Activated naive CD4-positive, alpha-beta T cell treated with anti-CD3 and anti-CD28 coated beads for 36 hours (primary cell): ENCODE results near the gene SLC24A4. TPM values are rescaled to one million over a fixed set of nuclear protein-coding genes. Genes with fewer than 3 reads are reported as not detected.

Experiments used
- CTCF ChIA-PET: fragments of 350-600 bp; sonication (Branson Sonifier 250); formaldehyde crosslinking; loops from one replicate; lab custom pipeline; 2021; ENCODE audit warnings: antibody characterized with exemption; lab: Charles Lee
- DNase-seq: peaks from one replicate; pipeline ENCODE4 v3.0.0-alpha.2; 2020
- H3K27ac Mint-ChIP-seq: one replicate; pipeline ENCODE4 v1.8.0; 2021; ENCODE audit warnings: mild to moderate bottlenecking, mixed read lengths
- H3K27me3 Mint-ChIP-seq: one replicate; pipeline ENCODE4 v1.8.0; 2021; ENCODE audit warnings: low read depth, mixed read lengths
- H3K36me3 Mint-ChIP-seq: one replicate; pipeline ENCODE4 v1.8.0; 2021; ENCODE audit warnings: low read depth, mixed read lengths
- H3K4me1 Mint-ChIP-seq: one replicate; pipeline ENCODE4 v1.8.0; 2021; ENCODE audit warnings: low read depth, mixed read lengths
- H3K4me3 Mint-ChIP-seq: one replicate; pipeline ENCODE4 v1.8.0; 2021; ENCODE audit warnings: mild to moderate bottlenecking, moderate library complexity, mixed read lengths
- H3K9me3 Mint-ChIP-seq: one replicate; pipeline ENCODE4 v1.8.0; 2021; ENCODE audit warnings: mixed read lengths
- intact Hi-C: fragments of 100-400 bp; cut with micrococcal nuclease; formaldehyde crosslinking; loops from one replicate; pipeline ENCODE4 v1.15.1; 2023
- total RNA-seq, 2 experiments: library from RNA; stranded (reverse); gene quantifications; one replicate each; pipeline ENCODE4 v1.2.3, GENCODE V29; 2021

The SLC24A4 gene
- total RNA-seq, 2 experiments from 2014 or later, result not detected

DNA sequence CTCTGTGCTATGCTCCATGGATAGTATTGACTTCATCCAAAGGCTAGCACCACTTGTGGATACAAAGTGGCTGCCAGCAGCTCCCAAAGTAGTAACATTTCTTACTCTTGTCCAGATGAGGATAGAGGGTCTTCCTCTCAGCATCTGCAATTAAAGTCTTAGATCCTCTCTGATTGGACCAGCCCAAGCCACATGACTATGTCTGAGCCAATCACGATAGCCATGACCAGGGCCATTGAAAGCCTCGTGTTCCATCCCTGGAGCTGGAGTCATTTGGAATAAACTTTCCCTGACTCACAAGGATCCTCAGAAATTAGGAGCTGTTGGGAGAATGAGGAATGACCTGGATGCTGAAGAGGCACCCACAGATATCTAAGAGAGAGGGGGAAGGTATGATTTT is 28.5 kb upstream of the SLC24A4 start:
- Mint-ChIP-seq H3K27me3 (no peaks in the 10 kb centered on the region), H3K4me1 (no peaks in the 10 kb centered on the region), H3K4me3 (no peak overlapping the region), H3K36me3 (no peaks in the 10 kb centered on the region), H3K27ac (no peak overlapping the region), H3K9me3 (no peaks in the 10 kb centered on the region)
- intact Hi-C loops, result no loop called here
- no peak for DNase-seq
- CTCF ChIA-PET, result no interaction called here

DNA sequence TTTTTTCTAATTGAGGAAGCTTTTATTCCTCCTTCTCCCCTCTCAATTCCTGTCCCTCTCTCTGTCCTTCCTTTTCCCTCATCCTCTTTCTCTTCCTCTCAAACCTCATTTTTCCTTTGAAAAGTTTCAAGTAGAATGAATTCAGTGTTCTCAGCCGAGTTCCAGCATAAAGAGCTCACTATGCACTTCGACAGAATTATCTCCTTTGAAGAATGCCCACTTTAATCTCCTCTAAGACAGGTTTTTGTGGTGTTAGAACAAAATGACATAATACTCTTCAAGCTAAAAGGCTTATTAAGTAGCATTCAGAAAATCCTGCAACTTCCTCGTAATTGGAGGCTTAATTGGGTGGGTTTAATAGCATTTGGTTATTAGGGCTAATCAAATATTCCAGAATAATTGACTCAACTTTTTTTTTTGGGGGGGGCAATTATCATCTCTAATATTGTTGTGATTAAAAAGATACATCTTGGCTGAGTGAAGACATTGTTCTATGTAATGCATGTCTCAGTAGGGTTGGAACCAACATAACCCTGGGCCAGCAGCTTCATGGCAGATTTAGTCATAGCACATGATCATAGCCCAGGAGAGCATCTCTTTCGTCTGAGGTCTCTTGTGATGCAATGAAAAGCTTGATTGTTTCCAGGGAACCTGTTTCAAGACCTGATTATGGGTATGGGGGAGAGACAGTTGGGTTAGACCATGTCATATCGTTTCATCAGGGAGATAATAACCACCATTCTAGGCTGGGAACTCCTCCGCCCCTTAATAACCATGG is 25.0 kb upstream of the SLC24A4 start:
- CTCF ChIA-PET, result interaction anchor here (2.3 kb wide), 1 partner anchor 54 kb away, joined by 6 read pairs; no protein-coding TSS in a partner anchor
- H3K4me3 Mint-ChIP-seq, result no peak overlapping the region
- no peaks in the 10 kb centered on the region for H3K4me1 Mint-ChIP-seq
- H3K36me3 Mint-ChIP-seq, result no peaks in the 10 kb centered on the region
- no peaks in the 10 kb centered on the region for H3K9me3 Mint-ChIP-seq
- H3K27me3 Mint-ChIP-seq, result peaks cover 5% of the 10 kb centered on the region
- H3K27ac Mint-ChIP-seq, result no peak overlapping the region
- intact Hi-C loops, result no loop called here
- no peak for DNase-seq

DNA sequence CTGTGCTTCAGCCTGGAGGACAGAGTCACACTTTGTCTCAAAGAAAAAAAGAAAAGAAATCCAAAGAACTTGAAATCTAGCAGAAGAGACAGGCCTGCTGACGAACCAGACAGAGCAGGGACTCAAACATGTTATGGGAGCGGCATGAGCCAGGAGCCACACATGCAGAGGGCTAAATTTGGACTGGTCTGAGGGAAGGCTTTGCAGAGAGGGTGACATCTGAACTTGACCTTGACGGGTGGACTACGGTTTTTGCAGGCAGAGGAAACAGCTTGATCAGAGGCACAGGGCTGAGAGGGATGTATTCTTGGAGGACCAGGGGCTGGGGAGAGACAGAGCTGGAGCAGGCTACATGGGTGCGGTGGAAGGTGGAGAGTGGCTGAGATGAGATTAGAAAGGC is 20.5 kb upstream of the SLC24A4 start:
- Mint-ChIP-seq H3K4me3 (no peak overlapping the region), H3K4me1 (no peaks in the 10 kb centered on the region), H3K9me3 (no peaks in the 10 kb centered on the region), H3K27me3 (peaks cover 5% of the 10 kb centered on the region), H3K27ac (no peak overlapping the region), H3K36me3 (no peaks in the 10 kb centered on the region)
- intact Hi-C loops, result no loop called here
- DNase-seq, result no peak
- CTCF ChIA-PET, result no interaction called here

DNA sequence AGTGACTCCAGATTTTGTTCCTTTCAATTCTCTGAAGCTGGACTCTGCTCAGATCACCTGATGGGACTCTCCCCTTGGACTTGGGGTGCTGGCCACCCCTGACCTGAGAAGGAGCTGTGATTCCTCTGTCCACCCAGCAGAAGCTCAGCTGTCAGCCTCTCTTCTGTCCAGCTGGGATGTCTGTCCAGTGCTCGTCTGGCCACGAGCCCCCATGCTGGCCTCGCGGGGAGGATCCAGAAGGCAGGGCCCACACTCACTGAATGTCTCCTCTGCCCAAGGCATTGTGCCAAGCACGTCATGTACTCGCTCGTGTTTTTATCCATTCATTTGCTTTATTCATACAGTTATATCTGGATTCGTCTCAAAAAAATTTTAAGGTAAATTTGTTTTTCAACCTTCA is 14.2 kb upstream of the SLC24A4 start:
- DNase-seq, result no peak
- Mint-ChIP-seq H3K9me3 (no peaks in the 10 kb centered on the region), H3K36me3 (no peaks in the 10 kb centered on the region), H3K27me3 (no peaks in the 10 kb centered on the region), H3K4me3 (no peak overlapping the region), H3K4me1 (peaks cover 2% of the 10 kb centered on the region), H3K27ac (no peak overlapping the region)
- intact Hi-C loops, result no loop called here
- CTCF ChIA-PET, result no interaction called here

DNA sequence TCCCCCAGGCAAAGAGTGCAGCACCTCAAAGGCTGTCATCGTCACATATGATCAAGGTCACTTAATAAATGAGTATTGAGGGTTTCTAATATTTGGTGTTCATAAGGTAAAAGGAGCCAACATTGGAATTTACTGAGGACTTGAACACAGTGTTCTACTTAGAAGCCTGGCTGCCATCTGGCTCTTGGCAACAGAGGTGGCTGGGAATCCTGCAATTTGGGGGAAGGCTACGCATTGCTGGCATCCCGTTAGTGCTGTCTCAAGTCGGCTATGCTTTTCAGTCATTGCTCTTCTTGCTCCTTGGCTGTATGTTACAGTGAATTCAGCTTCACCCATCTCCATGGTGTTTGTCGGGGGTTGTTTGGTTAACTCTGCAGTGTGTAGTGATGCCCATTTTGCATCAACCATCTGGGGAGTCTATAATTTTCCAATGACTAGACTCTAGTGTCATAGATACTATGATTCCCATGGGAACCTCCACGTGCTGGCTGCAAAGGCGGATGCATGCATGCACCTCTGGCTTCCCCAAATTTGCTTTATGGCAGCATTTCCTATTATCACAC is 12.9 kb upstream of the SLC24A4 start:
- Mint-ChIP-seq H3K27ac (no peak overlapping the region), H3K27me3 (no peaks in the 10 kb centered on the region), H3K9me3 (no peaks in the 10 kb centered on the region), H3K36me3 (no peaks in the 10 kb centered on the region), H3K4me3 (no peak overlapping the region), H3K4me1 (peaks cover 2% of the 10 kb centered on the region)
- no peak for DNase-seq
- intact Hi-C loops, result no loop called here
- CTCF ChIA-PET, result no interaction called here

DNA sequence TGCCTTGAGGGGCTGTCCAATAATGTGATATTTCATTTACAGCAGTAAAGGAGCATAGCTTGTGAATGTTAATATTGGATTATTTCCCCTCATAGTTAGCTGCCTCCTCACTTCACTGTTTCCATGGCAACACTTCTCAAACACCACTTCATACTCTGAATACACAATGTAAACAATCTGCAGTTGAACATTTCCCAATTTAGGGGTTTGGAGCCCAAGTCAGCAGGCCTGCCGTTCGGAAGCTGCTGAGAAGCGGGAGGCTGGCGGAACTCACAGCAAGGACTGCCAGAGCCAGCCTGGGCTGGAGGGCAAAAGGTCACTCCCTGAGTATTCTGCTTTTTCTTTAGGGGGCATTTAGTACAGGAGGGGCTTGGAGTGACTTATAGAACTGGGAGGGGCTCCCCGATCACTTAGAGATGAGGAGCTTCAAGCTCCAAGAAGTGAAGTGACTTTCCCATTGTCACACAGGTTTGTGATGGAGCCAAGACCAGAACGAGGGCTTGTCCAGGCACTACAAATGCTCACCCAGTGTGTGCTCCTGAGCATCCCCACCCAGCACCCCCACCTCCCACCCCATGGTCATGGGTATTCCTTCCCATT is 12.1 kb upstream of the SLC24A4 start:
- no peak overlapping the region for H3K27ac Mint-ChIP-seq
- no peak for DNase-seq
- CTCF ChIA-PET, result interaction anchor here (0.7 kb wide), 1 partner anchor 1597 kb away, joined by 3 read pairs; no protein-coding TSS in a partner anchor
- H3K4me1 Mint-ChIP-seq, result peaks cover 2% of the 10 kb centered on the region
- H3K36me3 Mint-ChIP-seq, result no peaks in the 10 kb centered on the region
- no peaks in the 10 kb centered on the region for H3K9me3 Mint-ChIP-seq
- H3K4me3 Mint-ChIP-seq, result no peak overlapping the region
- intact Hi-C loops, result no loop called here
- H3K27me3 Mint-ChIP-seq, result no peaks in the 10 kb centered on the region

DNA sequence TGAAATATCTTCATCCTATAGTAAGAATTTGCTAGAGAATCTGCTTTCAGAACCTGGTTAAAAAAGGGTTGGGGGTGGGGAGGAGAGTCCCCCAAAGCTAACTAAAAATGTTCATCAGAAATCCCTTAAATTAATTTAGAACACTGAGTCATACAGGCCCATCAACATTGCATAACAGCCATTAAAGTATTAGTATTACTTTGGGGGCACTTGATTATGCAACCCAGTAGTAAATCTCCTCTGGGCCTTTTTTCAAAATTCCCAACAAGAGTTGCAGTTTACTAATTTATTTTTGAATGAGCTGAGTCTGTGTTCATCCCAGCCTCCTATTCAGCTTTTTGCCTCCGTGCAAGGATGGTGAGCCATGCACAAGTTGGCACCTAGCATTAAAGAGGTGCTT is 8.8 kb upstream of the SLC24A4 start:
- H3K27me3 Mint-ChIP-seq, result peaks cover 7% of the 10 kb centered on the region
- intact Hi-C loops, result no loop called here
- no peak overlapping the region for H3K4me3 Mint-ChIP-seq
- DNase-seq, result no peak
- no peaks in the 10 kb centered on the region for H3K4me1 Mint-ChIP-seq
- CTCF ChIA-PET, result no interaction called here
- no peak overlapping the region for H3K27ac Mint-ChIP-seq
- peaks cover 7% of the 10 kb centered on the region for H3K9me3 Mint-ChIP-seq
- no peaks in the 10 kb centered on the region for H3K36me3 Mint-ChIP-seq

DNA sequence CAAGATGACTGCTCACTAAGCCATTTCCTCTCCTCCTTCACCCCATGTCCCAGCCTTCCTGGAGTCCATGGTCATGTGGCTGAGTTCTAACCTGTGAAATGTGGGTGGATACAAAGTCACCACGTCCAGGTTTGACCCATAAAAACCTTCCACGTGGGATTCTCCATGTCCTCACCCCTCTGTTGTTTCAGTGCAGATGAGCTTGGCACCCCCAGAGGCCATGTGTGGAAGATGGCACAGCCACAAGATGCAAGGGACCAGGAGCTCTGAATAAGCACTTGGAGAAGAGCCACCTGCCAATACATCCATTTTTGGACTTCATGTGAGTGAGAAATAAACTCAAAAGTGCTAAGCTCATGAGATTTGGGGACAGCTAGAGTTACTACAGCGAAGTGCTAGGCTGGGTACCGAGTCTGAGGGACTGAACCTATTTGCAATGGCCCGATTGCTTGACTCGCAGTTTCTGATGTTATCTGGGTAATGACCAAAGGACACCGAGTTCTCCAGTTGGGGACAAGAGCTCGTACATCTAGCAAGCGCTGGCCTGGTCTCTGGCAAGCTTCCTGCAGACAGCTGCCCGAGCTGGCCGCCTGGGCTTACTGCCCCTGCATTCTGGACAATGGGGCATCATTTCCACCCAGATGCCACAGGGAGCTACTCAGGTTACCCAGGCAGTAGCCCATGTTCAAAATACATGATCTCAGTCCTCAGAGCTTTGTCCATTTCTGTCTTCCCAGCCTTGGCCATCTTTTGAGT is 7.7 kb upstream of the SLC24A4 start:
- peaks cover 7% of the 10 kb centered on the region for H3K9me3 Mint-ChIP-seq
- intact Hi-C loops, result no loop called here
- H3K36me3 Mint-ChIP-seq, result no peaks in the 10 kb centered on the region
- no peak overlapping the region for H3K4me3 Mint-ChIP-seq
- peaks cover 7% of the 10 kb centered on the region for H3K27me3 Mint-ChIP-seq
- CTCF ChIA-PET, result no interaction called here
- no peak for DNase-seq
- no peak overlapping the region for H3K27ac Mint-ChIP-seq
- no peaks in the 10 kb centered on the region for H3K4me1 Mint-ChIP-seq

DNA sequence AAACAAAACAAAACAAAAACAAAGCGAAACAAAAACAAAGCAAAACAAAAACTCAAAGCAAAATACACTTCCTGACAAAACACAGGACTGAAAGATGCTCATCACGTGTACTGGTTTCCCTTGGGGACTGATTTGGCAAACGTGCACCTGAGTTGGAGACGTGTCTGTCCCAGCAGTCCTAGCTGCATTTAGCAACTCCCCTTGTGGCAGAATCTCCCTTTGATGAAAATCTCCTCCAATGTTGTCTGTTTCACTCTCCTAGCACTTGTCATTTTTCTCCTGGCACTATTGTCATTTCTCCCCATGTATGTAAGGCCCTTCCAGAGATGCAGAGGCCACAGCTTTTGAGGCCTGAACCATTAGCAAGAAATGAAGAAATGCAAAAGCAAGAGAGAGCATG is 6.8 kb upstream of the SLC24A4 start:
- Mint-ChIP-seq H3K27me3 (peaks cover 10% of the 10 kb centered on the region), H3K9me3 (peaks cover 7% of the 10 kb centered on the region), H3K36me3 (no peaks in the 10 kb centered on the region), H3K27ac (no peak overlapping the region), H3K4me1 (no peaks in the 10 kb centered on the region), H3K4me3 (no peak overlapping the region)
- no peak for DNase-seq
- intact Hi-C loops, result no loop called here
- CTCF ChIA-PET, result interaction anchor here (0.8 kb wide), 1 partner anchor 297 kb away, joined by 3 read pairs; no protein-coding TSS in a partner anchor

DNA sequence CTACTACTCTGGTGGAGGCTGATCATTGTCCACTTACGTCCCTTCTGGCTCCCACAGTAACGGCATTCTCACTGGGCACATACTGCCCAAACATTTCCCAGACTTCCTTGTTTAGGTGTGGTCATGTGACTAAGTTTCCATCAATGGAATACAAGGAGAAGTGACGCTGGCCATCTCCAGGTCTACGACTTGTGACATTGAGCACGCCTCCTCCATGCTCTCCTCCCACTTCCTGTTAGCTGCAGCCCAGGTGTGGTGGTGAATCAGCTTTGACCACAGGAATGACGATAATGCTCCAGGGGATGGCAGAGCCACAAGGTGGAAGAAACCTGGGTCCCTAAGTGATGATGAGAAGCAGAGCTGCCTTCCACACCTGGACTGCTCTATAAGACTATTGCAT is 6.0 kb upstream of the SLC24A4 start:
- CTCF ChIA-PET, result no interaction called here
- Mint-ChIP-seq H3K36me3 (no peaks in the 10 kb centered on the region), H3K27me3 (peaks cover 16% of the 10 kb centered on the region), H3K9me3 (peaks cover 7% of the 10 kb centered on the region), H3K27ac (no peak overlapping the region), H3K4me3 (no peak overlapping the region), H3K4me1 (no peaks in the 10 kb centered on the region)
- intact Hi-C loops, result no loop called here
- peak; percentile 32 for DNase-seq

DNA sequence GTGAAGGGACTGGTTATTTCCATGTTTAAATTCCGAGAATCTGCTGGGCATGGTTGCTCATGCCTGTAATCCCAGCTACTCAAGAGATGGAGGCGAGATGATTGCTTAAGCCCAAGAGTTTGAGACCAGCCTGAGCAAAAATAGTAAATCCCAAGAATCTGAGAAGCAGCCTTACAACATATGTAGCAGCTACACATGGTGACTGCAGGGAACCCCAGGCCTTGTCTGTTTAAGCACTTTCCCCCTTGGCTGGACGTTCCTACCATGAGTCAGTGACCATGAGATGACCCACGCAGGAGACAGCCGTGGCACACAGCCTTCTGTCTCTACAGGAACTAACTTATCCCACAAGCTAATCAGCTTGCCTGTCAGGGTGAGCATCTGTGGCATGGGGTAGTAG is 5.5 kb upstream of the SLC24A4 start:
- Mint-ChIP-seq H3K4me3 (no peak overlapping the region), H3K9me3 (peaks cover 7% of the 10 kb centered on the region), H3K27me3 (peaks cover 22% of the 10 kb centered on the region), H3K4me1 (no peaks in the 10 kb centered on the region), H3K27ac (no peak overlapping the region), H3K36me3 (no peaks in the 10 kb centered on the region)
- CTCF ChIA-PET, result no interaction called here
- intact Hi-C loops, result no loop called here
- DNase-seq, result no peak

DNA sequence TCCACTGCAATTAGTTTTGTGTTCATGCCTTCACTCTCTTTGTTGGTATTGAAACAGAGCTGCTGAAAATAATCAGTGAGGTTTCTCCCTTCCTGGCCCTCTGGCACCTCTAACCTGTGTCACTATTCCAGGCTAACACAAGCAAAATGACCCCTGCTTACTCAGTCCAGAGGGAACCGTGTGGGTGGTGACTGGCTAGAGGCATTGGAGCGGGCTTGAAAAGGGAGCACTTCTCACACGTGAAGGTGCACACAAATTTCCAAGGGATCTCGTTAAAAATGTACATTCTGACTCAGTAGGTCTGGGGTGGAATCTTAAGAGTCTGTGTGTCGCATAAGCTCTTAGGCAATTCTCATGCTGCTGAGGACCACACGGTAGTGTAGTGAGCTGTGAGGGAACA is 1.3 kb upstream of the SLC24A4 start:
- CTCF ChIA-PET, result interaction anchor here (0.6 kb wide), 1 partner anchor 386 kb away, joined by 3 read pairs; no protein-coding TSS in a partner anchor
- H3K4me1 Mint-ChIP-seq, result peaks cover 4% of the 10 kb centered on the region
- H3K27ac Mint-ChIP-seq, result no peak overlapping the region
- no peaks in the 10 kb centered on the region for H3K36me3 Mint-ChIP-seq
- intact Hi-C loops, result loop anchor here (5.0 kb wide), 1 partner anchor 356 kb away; no protein-coding TSS in a partner anchor
- H3K9me3 Mint-ChIP-seq, result peaks cover 7% of the 10 kb centered on the region
- H3K4me3 Mint-ChIP-seq, result no peak overlapping the region
- H3K27me3 Mint-ChIP-seq, result peaks cover 52% of the 10 kb centered on the region
- DNase-seq, result no peak
